Skin epidermis (tissue), 12 donors: ENCODE data around the gene RDX.
"Not testable (repeated sequence)": the region's sequence is repeated elsewhere in the genome, so short reads cannot be mapped to it uniquely, and the experiment has no call there.

ENCODE experiments used
- H3K27ac ChIP-seq, 21 experiments: fragments of 200-600 bp; sonication (generic) in 11 of 21; one replicate each; pipeline ENCODE4 v1.5.0; 2020; ENCODE audit warnings: mild to moderate bottlenecking in 3 of 21, inconsistent platforms in 2 of 21, moderate library complexity in 2 of 21
- H3K4me3 ChIP-seq, 7 experiments: fragments of 200-600 bp; sonication (generic) in 2 of 7; one replicate each; pipeline ENCODE4 v1.5.0; 2020; ENCODE audit warnings: inconsistent platforms in 2 of 7, mild to moderate bottlenecking in 2 of 7, moderate library complexity in 1 of 7

The RDX gene

DNA sequence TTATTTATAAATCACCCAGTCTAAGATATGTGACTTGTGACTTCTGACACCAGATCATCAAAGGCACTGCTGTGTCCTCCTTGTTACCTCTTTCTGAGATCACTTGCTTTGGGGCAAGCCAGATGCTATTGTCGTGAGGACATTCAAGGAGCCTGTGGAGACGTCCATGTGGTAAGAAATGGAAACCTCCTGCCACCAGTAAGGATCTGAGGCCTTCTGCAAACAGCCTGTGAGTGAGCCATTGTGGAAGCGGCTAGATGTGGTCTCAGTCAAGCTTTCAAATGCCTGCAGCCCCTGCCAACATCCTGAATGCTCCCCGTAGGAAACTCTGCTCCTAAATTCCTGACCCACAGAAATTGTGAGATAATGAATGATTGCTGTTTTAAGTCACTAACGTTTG lies 11.7 kb upstream of the RDX start:
- H3K27ac ChIP-seq, result no peak overlapping the region

DNA sequence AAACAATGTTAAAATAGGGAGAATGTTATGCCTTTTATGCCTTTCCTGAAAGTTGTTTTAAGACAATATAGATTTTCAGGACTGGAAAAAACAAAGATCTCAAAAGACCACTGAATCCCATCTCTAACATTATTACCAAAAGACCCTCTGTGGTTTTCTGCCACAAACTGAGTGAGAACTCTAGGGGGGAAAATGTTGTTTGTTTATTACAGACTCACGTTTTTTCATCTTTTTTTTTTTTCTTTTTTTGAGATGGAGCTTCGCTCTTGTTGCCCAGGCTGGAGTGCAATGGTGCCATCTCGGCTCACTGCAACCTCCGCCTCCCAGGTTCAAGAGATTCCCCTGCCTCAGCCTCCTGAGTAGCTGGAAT lies 9.6 kb upstream of the RDX start:
- not testable (repeated sequence) for H3K4me3 ChIP-seq, H3K27ac ChIP-seq

More for the DNA sequence above, 11.7 kb upstream of the RDX start:
- H3K4me3 ChIP-seq, result no peak overlapping the region

DNA sequence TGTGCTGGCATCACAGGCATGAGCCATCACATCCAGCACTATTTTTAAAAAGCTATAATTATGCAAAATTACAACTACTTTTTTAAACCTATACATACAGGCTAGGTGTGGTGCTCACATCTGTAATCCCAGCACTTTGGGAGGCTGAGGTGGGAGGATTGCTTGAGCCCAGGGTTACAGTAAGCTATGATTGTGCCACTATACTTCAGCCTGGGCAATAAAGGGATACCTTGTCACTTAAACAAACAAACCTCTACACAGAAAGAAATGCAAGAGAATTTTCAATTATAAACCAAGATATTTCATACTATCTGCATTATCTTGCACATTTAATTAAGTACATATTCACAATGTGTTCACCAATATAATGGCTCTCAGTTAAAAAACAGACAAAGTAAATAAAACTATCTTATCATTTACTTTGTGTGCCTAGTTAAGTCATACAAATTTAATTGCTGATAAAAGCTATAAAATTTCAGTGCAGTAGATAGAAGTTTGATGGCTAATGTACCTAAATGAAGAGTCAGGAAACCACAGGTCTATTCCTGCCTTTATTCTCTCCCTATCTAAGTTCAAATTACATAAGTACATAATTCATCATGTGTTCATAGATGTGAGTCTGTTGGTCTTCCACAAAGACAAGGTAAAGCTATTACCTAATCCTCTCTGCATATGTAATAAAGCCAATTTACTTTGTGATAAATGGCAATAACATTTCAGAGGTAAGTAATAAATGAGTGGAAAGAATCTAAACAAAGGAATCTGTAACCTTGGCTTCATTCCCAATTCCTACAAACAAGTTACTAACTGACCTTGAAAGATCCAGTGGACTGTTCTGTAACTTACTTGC lies 9.0 kb upstream of the RDX start:
- no peak overlapping the region for H3K27ac ChIP-seq
- no peak overlapping the region for H3K4me3 ChIP-seq

DNA sequence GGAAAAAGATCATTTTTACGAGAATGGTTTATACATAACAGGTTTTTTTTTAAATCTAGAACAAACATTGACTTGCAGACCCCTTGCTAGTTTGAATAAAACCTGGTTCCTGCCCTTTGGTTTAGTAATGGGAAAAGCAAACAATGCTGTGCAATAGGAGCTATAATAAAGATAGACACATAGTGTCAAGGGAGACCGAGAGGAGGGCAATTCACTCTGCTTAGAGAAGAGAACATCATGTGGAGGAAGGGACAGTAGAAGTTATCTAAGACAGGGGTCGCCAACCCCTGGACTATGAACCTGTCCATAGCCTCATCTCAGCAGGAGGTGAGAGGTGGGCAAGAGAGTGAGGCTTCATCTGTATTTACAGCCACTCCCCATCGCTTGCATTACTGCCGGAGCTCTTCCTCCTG lies 7.0 kb upstream of the RDX start:
- H3K27ac ChIP-seq, result no peak overlapping the region
- H3K4me3 ChIP-seq, result no peak overlapping the region

DNA sequence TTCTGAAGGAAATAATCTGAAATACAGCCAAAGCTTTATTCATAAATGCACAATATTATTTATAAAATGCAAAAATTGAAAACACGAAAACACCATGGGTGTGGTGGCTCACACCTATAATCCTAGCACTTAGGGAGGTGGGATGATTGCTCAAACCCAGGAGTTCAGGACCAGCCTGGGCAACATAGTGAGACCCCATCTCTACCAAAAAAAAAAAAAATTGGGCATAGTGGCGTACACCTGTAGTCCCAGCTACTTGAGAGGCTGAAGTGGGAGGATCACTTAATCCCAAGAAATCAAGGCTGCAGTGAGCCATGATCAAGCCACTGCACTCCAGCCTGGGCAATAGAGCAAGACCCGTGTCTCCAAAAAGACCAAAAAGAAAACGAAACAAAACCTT lies 5.2 kb upstream of the RDX start:
- no peak overlapping the region for H3K4me3 ChIP-seq
- H3K27ac ChIP-seq, result no peak overlapping the region

DNA sequence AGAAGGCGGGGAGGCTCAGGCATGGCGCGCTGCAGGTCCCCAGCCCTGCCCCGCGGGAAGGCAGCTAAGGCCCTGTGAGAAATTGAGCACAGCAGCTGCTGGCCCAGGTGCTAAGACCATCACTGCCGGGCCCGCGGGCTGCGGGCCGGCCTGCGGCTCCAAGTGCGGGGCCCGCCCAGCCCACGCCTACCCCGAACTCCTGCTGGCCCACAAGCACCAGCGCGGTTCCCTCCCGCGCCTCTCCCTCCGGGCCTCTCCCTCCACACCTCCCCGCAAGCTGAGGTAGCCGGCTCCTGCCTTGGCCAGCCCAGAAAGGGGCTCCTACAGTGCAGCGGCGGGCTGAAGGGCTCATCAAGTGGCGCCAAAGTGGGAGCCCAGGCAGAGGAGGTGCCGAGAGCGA lies 4.6 kb upstream of the RDX start:
- Histone ChIP-seq H3K4me3 (no peak overlapping the region), H3K27ac (no peak overlapping the region)

DNA sequence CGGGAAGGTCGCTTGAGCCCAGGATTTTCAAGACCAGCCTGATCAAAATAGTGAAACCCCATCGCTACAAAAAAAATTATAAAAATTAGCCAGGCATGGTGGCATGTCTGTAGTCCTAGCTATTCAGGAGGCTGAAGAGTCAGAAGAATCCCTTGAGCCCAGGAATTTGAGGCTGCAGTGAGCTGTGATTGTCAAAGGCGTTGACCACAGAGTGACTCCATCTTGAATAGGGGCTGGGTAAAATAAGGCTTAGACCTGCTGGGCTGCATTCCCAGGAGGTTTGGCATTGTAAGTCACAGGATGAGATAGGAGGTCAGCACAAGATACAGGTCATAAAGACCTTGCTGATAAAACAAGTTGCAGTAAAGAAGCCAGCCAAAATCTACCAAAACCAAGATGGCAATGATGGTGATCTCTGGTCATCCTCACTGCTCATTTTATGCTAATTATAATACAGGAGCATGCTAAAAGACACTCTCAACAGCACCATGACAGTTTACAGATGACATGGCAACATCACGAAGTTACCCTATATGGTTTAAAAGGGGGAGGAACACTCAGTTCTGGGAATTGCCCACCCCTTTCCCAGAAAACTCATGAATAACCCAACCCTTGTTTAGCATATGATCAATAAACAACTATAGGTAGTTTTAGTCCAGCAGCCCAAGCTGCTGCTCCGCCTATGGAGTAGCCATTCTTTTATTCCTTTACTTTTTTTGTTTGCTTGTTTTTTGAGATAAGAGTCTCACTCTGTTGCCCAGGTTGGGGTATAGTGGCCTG lies 2.8 kb upstream of the RDX start:
- Histone ChIP-seq H3K4me3 (no peak overlapping the region), H3K27ac (no peak overlapping the region)

DNA sequence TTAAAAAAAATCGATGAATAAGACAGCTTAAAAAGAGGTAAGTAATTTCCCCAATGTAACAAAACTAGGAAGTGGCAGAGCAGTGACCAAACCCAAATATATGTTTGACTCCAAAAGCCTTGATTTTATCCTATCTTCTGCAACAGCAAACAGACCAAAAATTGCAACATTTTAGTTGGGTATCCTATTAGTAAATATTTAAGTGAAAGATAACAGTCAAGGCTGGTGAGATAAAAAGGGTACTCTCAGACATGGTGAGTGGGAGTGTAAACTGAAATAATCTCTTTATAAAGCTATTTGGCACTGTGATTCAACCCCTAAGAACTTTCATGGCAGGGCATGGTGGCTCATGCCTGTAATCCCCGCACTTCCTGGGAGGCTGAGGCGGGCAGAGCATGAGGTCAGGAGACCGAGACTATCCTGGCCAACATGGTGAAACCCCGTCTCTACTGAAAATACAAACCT lies 1.9 kb upstream of the RDX start:
- H3K4me3 ChIP-seq, result no peak overlapping the region
- peak overlapping the region in 1 of 21 experiments; percentile 11 for H3K27ac ChIP-seq

DNA sequence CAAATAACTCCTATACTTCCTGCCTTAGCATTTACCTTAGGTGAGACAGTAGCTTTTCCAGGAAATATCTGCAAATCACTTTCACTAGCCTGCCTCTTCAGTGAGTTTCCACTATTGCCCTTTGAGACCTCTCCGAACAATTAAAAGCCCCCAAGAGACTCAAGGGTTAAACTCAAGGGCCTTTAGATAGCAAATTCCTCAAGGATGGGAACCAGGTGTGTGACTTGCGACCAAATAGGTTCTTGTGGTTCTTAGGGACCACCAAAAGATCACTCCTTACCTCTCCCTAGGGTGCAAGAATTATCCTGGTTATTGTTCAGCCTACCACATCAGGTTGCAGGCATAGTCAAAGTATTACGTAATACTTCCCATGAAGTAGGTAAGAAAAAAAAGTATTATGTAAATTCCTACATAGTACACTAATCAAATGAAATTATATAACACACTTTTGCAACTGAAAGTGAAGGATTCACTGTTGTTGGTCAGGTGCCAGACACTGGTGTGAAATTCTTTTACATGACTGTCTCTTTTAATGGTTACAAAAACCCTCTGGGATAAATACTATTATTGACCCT lies 1.4 kb upstream of the RDX start:
- peak overlapping the region in 7 of 21 experiments; percentile 67 to 98 (median 92) for H3K27ac ChIP-seq

DNA sequence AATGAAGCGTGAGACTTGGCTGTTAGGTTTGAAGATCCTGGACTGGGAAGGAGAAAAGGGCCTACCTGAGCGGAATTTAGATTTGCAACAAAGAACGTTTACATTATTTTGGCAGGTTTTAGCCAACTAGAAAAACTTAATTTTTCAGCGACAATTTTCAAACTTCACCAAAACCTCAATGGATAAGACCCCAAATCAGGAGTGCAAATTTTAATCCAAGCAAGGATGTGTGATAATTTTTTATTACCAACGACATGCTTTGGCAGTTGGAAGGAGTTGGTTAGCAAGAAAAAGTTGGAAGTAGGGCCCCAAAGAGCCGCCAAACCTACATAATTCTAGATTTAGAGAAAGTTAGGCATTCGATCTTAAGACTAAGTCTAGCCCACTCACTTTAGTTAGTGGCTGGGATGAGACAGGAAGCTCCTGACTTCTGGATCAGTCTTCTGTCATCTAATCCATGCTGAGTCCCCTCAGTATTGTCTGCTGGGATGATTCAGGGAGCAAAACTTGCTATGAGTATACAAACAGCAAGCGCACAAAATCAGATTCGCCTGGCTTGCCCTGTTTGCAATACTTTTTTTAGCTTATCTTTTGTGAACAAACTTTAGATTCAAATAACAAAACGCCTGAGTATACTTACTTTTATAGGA lies 787 bp upstream of the RDX start:
- Histone ChIP-seq H3K4me3 (peak overlapping the region; percentile 71 to 98 (median 87)), H3K27ac (peak overlapping the region in 20 of 21 experiments; percentile 10 to 99 (median 93))

More for the DNA sequence above, 1.4 kb upstream of the RDX start:
- no peak overlapping the region for H3K4me3 ChIP-seq

DNA sequence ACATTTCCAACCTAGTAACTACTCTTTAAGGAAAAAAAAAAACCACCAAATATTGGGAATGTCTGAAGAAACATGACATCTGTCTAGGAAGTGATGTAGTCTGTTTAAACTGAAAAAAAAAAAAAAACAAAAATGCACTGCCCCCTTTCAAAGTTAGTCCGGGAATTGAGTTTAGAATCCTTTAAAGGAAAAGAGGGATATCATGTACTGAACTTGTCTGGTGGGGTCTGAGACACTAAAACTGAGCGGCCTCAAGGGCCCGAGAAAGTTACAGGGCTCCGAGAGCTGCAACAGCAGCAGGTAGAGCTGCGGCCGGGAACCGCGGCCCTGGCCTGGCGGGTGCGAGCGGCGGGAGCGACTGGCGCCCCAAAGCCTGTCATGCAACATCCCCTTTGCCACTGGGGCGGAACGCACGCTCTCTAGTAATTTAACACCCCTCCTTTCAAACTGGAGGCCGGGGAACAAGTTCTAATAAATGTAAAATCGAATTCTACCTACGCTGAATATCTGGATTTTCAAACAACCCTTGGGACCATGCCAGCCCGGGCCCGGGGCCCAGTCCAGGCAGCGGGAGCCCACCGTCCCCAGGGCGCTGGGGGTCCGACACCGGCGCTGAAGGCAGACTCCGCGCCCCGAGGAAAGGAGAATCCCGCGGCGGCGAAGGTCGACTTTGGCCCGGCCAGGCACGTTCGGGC lies 736 bp downstream of the RDX start:
- peak overlapping the region; percentile 84 to 99 (median 94) for H3K27ac ChIP-seq
- H3K4me3 ChIP-seq, result peak overlapping the region; percentile 71 to 98 (median 87)

DNA sequence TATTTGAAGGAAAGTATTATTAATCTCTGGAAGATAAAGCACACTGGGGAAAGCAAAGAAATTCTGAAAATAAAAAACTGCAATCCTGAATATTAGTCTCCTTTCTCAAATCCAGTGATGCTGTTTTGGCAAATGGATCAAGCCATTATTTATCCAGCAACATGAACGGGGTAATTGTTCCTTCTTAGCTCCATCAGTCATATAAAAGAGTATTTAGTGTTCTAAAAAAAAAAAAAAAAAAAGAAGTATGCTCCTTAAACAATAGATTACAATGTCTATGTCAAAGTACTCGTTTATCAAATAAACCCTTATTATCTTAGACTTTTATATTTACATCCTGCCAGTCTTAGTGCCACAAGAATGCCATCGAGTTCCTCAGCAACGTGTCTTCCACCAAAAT lies 1.3 kb downstream of the RDX start:
- Histone ChIP-seq H3K4me3 (peak overlapping the region; percentile 71 to 98 (median 87)), H3K27ac (peak overlapping the region in 8 of 21 experiments; percentile 91 to 98 (median 96))

DNA sequence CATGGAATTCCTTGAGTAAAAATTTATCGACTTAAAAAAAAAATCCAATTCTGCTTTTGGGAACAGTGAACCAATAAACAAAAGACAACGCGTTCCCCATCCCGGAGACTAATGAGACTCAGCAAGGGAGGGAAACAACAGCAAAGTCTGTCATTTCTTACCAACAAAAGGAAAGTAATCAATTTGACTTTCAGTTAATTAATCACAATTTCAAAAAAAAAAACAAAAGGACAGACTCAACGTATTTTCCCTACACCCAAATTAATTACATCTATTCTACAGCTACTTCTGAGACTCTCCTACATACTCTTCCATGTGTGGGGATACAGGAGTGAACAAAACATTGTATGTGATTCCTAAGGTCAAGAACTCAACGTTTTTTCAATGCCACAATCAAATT lies 1.9 kb downstream of the RDX start:
- H3K4me3 ChIP-seq, result peak overlapping the region in 5 of 7 experiments; percentile 71 to 98 (median 87)
- peak overlapping the region in 5 of 21 experiments; percentile 7 to 97 (median 92) for H3K27ac ChIP-seq

DNA sequence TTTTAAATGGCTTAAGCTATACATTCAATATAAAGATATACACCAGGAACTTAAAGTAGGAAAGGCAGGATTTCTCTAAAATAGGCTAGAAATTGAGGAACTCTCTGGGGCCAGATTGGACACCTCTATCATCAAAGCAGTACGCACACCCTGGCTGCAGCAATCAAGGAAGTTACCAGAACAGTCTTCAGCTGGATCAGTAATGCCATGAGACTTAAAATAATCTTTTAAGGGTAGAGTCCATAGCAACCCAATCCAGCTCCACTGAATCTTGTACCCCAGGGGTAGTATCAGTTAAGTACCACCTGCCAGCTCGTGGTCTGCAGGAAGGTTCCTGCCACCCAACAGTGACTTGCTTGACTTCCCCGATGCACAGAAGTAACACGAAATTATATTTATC lies 3.0 kb downstream of the RDX start:
- Histone ChIP-seq H3K27ac (no peak overlapping the region), H3K4me3 (no peak overlapping the region)

DNA sequence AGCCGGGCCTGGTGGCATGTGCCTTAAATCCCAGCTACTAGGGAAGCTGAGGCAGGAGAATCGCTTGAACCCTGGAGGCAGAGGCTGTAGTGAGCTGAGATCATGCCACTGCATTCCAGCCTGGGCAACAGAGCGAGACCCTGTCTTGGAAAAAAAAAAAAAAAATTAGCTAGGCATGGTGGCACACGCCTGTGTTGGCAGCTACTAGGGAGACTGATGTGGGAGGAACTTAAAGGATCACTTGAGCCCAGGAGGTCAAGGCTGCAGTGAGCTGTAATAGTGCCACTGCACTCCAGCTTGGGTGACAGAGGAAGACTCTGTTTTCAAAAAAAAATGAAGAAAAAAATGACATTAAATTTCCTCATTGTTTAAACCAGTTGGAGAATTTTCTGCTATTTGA lies 4.3 kb downstream of the RDX start:
- H3K27ac ChIP-seq, H3K4me3 ChIP-seq: not testable (repeated sequence)

DNA sequence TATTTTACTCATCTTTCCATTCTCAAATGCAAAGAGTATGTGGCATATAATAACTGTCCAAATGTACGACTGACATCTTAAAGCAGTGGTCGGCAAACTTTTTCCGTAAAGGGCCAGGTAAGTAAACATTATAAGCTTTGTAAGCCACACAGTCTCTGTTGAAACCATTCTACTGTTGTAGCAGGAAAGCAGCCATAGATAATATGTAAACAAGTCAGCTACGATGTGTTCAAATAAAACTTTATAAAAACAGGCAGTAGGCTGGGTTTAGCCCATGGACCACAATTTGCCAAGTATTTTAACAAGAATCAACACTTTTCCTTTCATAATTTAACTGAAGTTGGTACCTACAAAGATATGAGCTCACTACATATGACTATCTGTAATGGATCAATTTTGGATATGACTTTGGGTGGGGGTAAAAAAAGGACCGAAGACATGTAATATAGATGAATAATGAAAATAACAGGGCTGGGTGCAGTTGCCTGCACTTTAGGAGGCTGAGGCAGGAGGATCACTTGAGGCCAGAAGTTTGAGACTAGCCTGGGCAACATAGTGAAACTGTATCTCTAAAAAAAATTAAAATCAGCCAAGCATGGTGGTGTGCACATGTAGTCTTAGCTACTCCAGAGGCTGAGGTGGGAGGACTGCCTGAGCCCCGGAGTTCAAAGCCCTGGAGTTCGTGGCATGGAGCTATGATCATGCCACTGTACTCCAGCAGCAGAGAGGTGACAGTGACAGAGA lies 5.7 kb downstream of the RDX start:
- no peak overlapping the region for H3K4me3 ChIP-seq
- H3K27ac ChIP-seq, result no peak overlapping the region

DNA sequence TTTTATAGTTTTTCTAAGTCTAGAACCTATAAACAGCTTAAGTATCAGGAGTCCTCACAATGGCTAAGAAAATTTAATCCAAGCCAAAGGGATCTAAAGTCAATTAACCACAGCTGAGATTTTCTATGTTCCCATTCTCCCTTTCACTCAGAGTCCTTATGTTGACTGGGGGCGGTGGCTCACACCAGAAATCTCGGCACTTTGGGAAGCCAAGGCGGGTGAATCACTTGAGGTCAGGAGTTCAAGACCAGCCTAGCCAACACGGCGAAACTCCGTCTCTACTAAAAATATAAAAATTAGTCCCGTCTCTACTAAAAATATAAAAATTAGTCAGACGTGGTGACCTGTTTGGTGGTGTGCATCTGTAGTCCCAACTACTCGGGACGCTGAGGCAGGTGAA lies 6.9 kb downstream of the RDX start:
- Histone ChIP-seq H3K27ac (no peak overlapping the region), H3K4me3 (no peak overlapping the region)

DNA sequence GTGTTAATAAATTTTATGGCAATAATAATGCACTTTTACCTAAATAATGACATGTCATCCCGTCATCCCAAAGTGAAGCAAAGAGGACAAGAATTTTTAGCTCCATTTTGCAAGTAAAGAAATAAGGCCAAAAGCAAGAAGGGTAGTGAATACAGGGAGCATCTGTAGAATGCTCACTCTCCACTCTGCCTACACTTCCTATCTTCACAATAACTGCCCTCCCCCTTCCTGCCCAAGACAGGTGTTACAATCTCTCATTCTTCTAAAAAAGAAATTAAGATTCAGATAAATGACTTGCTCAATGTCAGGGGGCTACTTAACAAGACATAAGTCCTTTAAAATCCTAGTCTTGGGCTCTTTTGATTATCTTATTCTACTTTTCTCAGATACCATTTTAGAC lies 8.9 kb downstream of the RDX start:
- Histone ChIP-seq H3K27ac (no peak overlapping the region), H3K4me3 (no peak overlapping the region)
